ENCODE measurements around the gene PAX1.

GRCh38 chr20:21698494-21699215 is 6.8 kb upstream of the PAX1 start:
- TF ChIP-seq GATA2 (IDR thresholded peaks at IDR 0.05; ENCODE audit: low read depth, low read length) = no peak
- TF ChIP-seq GATA3 (IDR thresholded peaks at IDR 0.05; ENCODE audit: low read depth, low read length) = no peak
